SU-DHL-6 (cell line): Measurements from ENCODE around the gene NAA38.

Source experiments
- CTCF ChIP-seq: fragments of 200-600 bp; sonication (generic); IDR thresholded peaks from one replicate; pipeline ENCODE4 v1.5.1; 2017; ENCODE audit warnings: antibody characterized with exemption, mild to moderate bottlenecking, low read length, moderate library complexity; ENCODE audit not compliant: insufficient read depth, poor library complexity, severe bottlenecking
- EZH2phosphoT487 ChIP-seq: fragments of 200-600 bp; sonication (generic), shearing (Covaris generic); conservative IDR thresholded peaks from 2 replicates; pipeline ENCODE4 v1.6.1; 2018; ENCODE audit warnings: mild to moderate bottlenecking, antibody characterized with exemption, low read length, moderate library complexity, mixed read lengths

GRCh38 chr17:7880076-7880868 lies 22.9 kb upstream of the NAA38 start:
- no peak for TF ChIP-seq CTCF
- TF ChIP-seq EZH2phosphoT487: no peak
